ENCODE data around the gene SBNO2. TPM values are rescaled to one million over a fixed set of nuclear protein-coding genes. Genes with fewer than 3 reads are reported as not detected.

SBNO2 gene
- total RNA-seq, 1 donor from 2014 or later: 46.4 TPM

- Mint-ChIP-seq H3K4me1 (ENCODE audit: unreplicated experiment) (no peaks in the 10 kb centered on the region), H3K36me3 (ENCODE audit: low read depth, unreplicated experiment) (no peaks in the 10 kb centered on the region), H3K9me3 (ENCODE audit: unreplicated experiment) (no peaks in the 10 kb centered on the region), H3K4me3 (ENCODE audit: unreplicated experiment) (no peak overlapping the region), H3K27me3 (ENCODE audit: unreplicated experiment) (peaks cover 4% of the 10 kb centered on the region), H3K27ac (ENCODE audit: unreplicated experiment) (no peak overlapping the region)
- TF ChIP-seq CTCF (IDR thresholded peaks at IDR 0.05; ENCODE audit: unreplicated experiment): peak; percentile 47
- DNase-seq (ENCODE audit: low spot score): peak; percentile 69
Measured at GRCh38 chr19:1220976-1221903, 47.2 kb upstream of the SBNO2 start.

- H3K4me3 Mint-ChIP-seq (ENCODE audit: unreplicated experiment): no peak overlapping the region
- no peak for DNase-seq (ENCODE audit: low spot score)
- peaks cover 7% of the 10 kb centered on the region for H3K27me3 Mint-ChIP-seq (ENCODE audit: unreplicated experiment)
- TF ChIP-seq CTCF (IDR thresholded peaks at IDR 0.05; ENCODE audit: unreplicated experiment): no peak
- no peaks in the 10 kb centered on the region for H3K9me3 Mint-ChIP-seq (ENCODE audit: unreplicated experiment)
- no peak overlapping the region for H3K27ac Mint-ChIP-seq (ENCODE audit: unreplicated experiment)
- H3K36me3 Mint-ChIP-seq (ENCODE audit: low read depth, unreplicated experiment): no peaks in the 10 kb centered on the region
- peaks cover 4% of the 10 kb centered on the region for H3K4me1 Mint-ChIP-seq (ENCODE audit: unreplicated experiment)
Measured at GRCh38 chr19:1220477-1220930, 46.4 kb upstream of the SBNO2 start.

- TF ChIP-seq CTCF (IDR thresholded peaks at IDR 0.05; ENCODE audit: unreplicated experiment): no peak
- no peak overlapping the region for H3K27ac Mint-ChIP-seq (ENCODE audit: unreplicated experiment)
- H3K36me3 Mint-ChIP-seq (ENCODE audit: low read depth, unreplicated experiment): no peaks in the 10 kb centered on the region
- peaks cover 4% of the 10 kb centered on the region for H3K4me1 Mint-ChIP-seq (ENCODE audit: unreplicated experiment)
- H3K4me3 Mint-ChIP-seq (ENCODE audit: unreplicated experiment): no peak overlapping the region
- H3K27me3 Mint-ChIP-seq (ENCODE audit: unreplicated experiment): peaks cover 7% of the 10 kb centered on the region
- DNase-seq (ENCODE audit: low spot score): no peak
- no peaks in the 10 kb centered on the region for H3K9me3 Mint-ChIP-seq (ENCODE audit: unreplicated experiment)
Measured at GRCh38 chr19:1219786-1220476, 45.9 kb upstream of the SBNO2 start.

GRCh38 chr19:1218751-1219567 is 44.9 kb upstream of the SBNO2 start:
- H3K36me3 Mint-ChIP-seq (ENCODE audit: low read depth, unreplicated experiment): peaks cover under 1% of the 10 kb centered on the region
- no peak overlapping the region for H3K4me3 Mint-ChIP-seq (ENCODE audit: unreplicated experiment)
- H3K9me3 Mint-ChIP-seq (ENCODE audit: unreplicated experiment): no peaks in the 10 kb centered on the region
- peaks cover 8% of the 10 kb centered on the region for H3K4me1 Mint-ChIP-seq (ENCODE audit: unreplicated experiment)
- H3K27ac Mint-ChIP-seq (ENCODE audit: unreplicated experiment): no peak overlapping the region
- no peak for TF ChIP-seq CTCF (IDR thresholded peaks at IDR 0.05; ENCODE audit: unreplicated experiment)
- peaks cover 7% of the 10 kb centered on the region for H3K27me3 Mint-ChIP-seq (ENCODE audit: unreplicated experiment)
- no peak for DNase-seq (ENCODE audit: low spot score)

Data from endothelial cell (in vitro differentiated cells).